ENCODE measurements around the gene ADI1.

GRCh38 chr2:3449936-3450335 lies 69.4 kb downstream of the ADI1 start:
- TF ChIP-seq CTCF (IDR thresholded peaks at IDR 0.05) (no peak), ZFX (IDR thresholded peaks at IDR 0.05; ENCODE audit: borderline replicate concordance) (no peak)

Data from 22Rv1 (cell line).